GM06990 (cell line): ENCODE data around the gene SIM2.

Experiments used
- DNase-seq: peaks from one replicate; pipeline ENCODE4 v3.0.0-alpha.2; 2011; ENCODE audit not compliant: insufficient read length; ENCODE audit errors: extremely low read depth
- H3K27me3 ChIP-seq: replicated peaks from 2 replicates; pipeline ENCODE4 v1.6.0; 2011; ENCODE audit warnings: low read length; ENCODE audit not compliant: control insufficient read depth, insufficient read depth
- H3K36me3 ChIP-seq: 2 replicates; pipeline ENCODE4 v1.5.1; 2011; ENCODE audit warnings: low read length; ENCODE audit not compliant: control insufficient read depth, insufficient read depth
- H3K4me3 ChIP-seq: replicated peaks from 2 replicates; pipeline ENCODE4 v1.5.1; 2011; ENCODE audit warnings: low read depth, mild to moderate bottlenecking, control low read depth, low read length
- CTCF ChIP-seq: IDR thresholded peaks from 2 replicates; pipeline ENCODE4 v1.5.1; 2011; ENCODE audit warnings: low read length, control low read depth, mild to moderate bottlenecking, inconsistent platforms; ENCODE audit not compliant: insufficient read depth, poor library complexity, severe bottlenecking

SIM2 gene

GRCh38 chr21:36693489-36694030 lies 5.4 kb upstream of the SIM2 start:
- Histone ChIP-seq H3K27me3 (peaks cover 5% of the 10 kb centered on the region), H3K4me3 (no peak overlapping the region)

GRCh38 chr21:36694031-36694515 lies 4.8 kb upstream of the SIM2 start:
- Histone ChIP-seq H3K27me3 (peaks cover 5% of the 10 kb centered on the region), H3K4me3 (no peak overlapping the region)

More at GRCh38 chr21:36693489-36694030, 5.4 kb upstream of the SIM2 start:
- no peak for DNase-seq
- no peak for TF ChIP-seq CTCF
- H3K36me3 ChIP-seq, result no peaks in the 10 kb centered on the region

GRCh38 chr21:36694593-36695282 lies 4.2 kb upstream of the SIM2 start:
- DNase-seq, result no peak
- no peak for TF ChIP-seq CTCF
- Histone ChIP-seq H3K27me3 (peaks cover 5% of the 10 kb centered on the region), H3K36me3 (no peaks in the 10 kb centered on the region), H3K4me3 (no peak overlapping the region)

More at GRCh38 chr21:36694031-36694515, 4.8 kb upstream of the SIM2 start:
- TF ChIP-seq CTCF, result no peak
- no peak for DNase-seq
- no peaks in the 10 kb centered on the region for H3K36me3 ChIP-seq

- H3K4me3 ChIP-seq, result no peak overlapping the region
- no peaks in the 10 kb centered on the region for H3K36me3 ChIP-seq
- peaks cover 5% of the 10 kb centered on the region for H3K27me3 ChIP-seq
- no peak for DNase-seq
- no peak for TF ChIP-seq CTCF
Observed at GRCh38 chr21:36695283-36695634, 3.7 kb upstream of the SIM2 start.

- Histone ChIP-seq H3K4me3 (no peak overlapping the region), H3K27me3 (peaks cover 5% of the 10 kb centered on the region), H3K36me3 (no peaks in the 10 kb centered on the region)
- DNase-seq, result no peak
- no peak for TF ChIP-seq CTCF
Observed at GRCh38 chr21:36695671-36696389, 3.1 kb upstream of the SIM2 start.
